SU-DHL-6 (cell line): ENCODE results near the gene KRT82.
A peak's percentile ranks its signal among the peaks of the same experiment; 100 is the strongest.

Experiments used
- EZH2phosphoT487 ChIP-seq: fragments of 200-600 bp; sonication (generic), shearing (Covaris generic); conservative IDR thresholded peaks from 2 replicates; pipeline ENCODE4 v1.6.1; 2018; ENCODE audit warnings: mild to moderate bottlenecking, antibody characterized with exemption, low read length, moderate library complexity, mixed read lengths
- TF ChIP-seq, protein P1 (sequence below): fragments of 200-600 bp; sonication (generic); IDR thresholded peaks from one replicate; pipeline ENCODE4 v1.5.1; 2017; ENCODE audit warnings: antibody characterized with exemption, mild to moderate bottlenecking, low read length, moderate library complexity; ENCODE audit not compliant: insufficient read depth, poor library complexity, severe bottlenecking

DNA sequence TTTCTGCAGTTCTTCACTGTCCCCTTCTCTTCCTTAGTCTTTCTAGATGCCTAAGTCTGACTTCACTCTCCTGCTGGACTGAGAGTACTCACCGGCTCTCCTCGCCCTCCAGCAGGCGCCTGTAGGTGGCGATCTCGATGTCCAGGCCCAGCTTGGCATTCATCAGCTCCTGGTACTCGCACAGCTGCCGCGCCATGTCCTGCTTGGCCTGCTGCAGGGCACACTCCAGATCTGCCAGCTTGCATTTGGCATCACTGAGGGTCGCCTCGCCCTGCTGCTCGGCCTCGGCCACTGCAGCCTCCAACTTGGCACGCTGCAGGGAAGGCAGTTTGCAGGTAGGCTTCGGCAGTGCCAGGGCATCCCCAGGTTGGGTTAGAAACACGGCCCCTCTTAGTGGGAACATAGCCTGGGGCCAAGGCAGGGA, 25.9 kb downstream of the KRT82 start:
- TF ChIP-seq, protein P1, sequence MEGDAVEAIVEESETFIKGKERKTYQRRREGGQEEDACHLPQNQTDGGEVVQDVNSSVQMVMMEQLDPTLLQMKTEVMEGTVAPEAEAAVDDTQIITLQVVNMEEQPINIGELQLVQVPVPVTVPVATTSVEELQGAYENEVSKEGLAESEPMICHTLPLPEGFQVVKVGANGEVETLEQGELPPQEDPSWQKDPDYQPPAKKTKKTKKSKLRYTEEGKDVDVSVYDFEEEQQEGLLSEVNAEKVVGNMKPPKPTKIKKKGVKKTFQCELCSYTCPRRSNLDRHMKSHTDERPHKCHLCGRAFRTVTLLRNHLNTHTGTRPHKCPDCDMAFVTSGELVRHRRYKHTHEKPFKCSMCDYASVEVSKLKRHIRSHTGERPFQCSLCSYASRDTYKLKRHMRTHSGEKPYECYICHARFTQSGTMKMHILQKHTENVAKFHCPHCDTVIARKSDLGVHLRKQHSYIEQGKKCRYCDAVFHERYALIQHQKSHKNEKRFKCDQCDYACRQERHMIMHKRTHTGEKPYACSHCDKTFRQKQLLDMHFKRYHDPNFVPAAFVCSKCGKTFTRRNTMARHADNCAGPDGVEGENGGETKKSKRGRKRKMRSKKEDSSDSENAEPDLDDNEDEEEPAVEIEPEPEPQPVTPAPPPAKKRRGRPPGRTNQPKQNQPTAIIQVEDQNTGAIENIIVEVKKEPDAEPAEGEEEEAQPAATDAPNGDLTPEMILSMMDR: peak; percentile 27
- no peak for TF ChIP-seq EZH2phosphoT487
